H1 (cell line): Measurements from ENCODE around the gene FAM131A. TPM values are rescaled to one million over a fixed set of nuclear protein-coding genes. Genes with fewer than 3 reads are reported as not detected.

Source experiments
- CTCF ChIA-PET: fragments of 300-600 bp; sonication (Branson Sonifier 250); formaldehyde crosslinking; loops from one replicate; lab custom pipeline; 2021; ENCODE audit not compliant: partially characterized antibody; lab: Charles Lee
- POLR2A ChIA-PET: fragments of 300-600 bp; sonication (Branson Sonifier 250); formaldehyde crosslinking; loops from one replicate; lab custom pipeline; 2021; ENCODE audit warnings: inconsistent platforms; ENCODE audit not compliant: partially characterized antibody; lab: Charles Lee
- DNase-seq, 2 experiments: peaks; one replicate each; pipeline versions ENCODE4 v3.0.0 to v3.0.0-alpha.2; 2010 to 2022; ENCODE audit warnings: low spot score in 2 of 2, low read depth in 1 of 2, mixed read lengths in 1 of 2
- FAIRE-seq: peaks from 2 replicates; lab custom pipeline; 2011; peaks lifted over from hg19 to GRCh38; lab: Jason Lieb, UNC
- H2AFZ ChIP-seq: 2 replicates; pipeline ENCODE4 v1.8.1; 2012; ENCODE audit warnings: low read length, inconsistent platforms
- H2AK5ac ChIP-seq: 2 replicates; pipeline ENCODE4 v1.6.1; 2013; ENCODE audit warnings: low read depth, low read length
- H2BK120ac ChIP-seq: replicated peaks from 2 replicates; pipeline ENCODE3; 2013; ENCODE audit warnings: low read depth, low read length, inconsistent platforms
- H2BK12ac ChIP-seq: 2 replicates; pipeline ENCODE4 v1.6.1; 2013; ENCODE audit warnings: low read depth, low read length
- H2BK15ac ChIP-seq: 2 replicates; pipeline ENCODE4 v1.6.1; 2013; ENCODE audit warnings: low read length
- H2BK20ac ChIP-seq: 2 replicates; pipeline ENCODE4 v1.6.1; 2013; ENCODE audit warnings: low read length
- H2BK5ac ChIP-seq: 2 replicates; pipeline ENCODE4 v1.6.1; 2013; ENCODE audit warnings: low read depth, low read length
- H3K14ac ChIP-seq: 2 replicates; pipeline ENCODE4 v1.6.1; 2013; ENCODE audit warnings: inconsistent platforms; ENCODE audit not compliant: insufficient read length
- H3K18ac ChIP-seq: 2 replicates; pipeline ENCODE4 v1.6.1; 2013; ENCODE audit warnings: low read length; ENCODE audit errors: extremely low read depth
- H3K23ac ChIP-seq: 2 replicates; pipeline ENCODE4 v1.6.1; 2013; ENCODE audit warnings: inconsistent platforms; ENCODE audit not compliant: insufficient read length
- H3K23me2 ChIP-seq: 2 replicates; pipeline ENCODE4 v1.6.1; 2013; ENCODE audit warnings: low read depth, low read length
- H3K27ac ChIP-seq: 2 replicates; pipeline ENCODE4 v1.6.1; 2011; ENCODE audit warnings: low read depth, low read length, inconsistent platforms
- H3K27me3 ChIP-seq, 4 experiments: replicated peaks in 1 of 4; 1 replicate in 1 of 4; 2 replicates in 3 of 4; pipeline versions ENCODE4 v1.6.1 to v1.8.1; 2011 to 2013; ENCODE audit warnings: low read length in 3 of 4, mild to moderate bottlenecking in 3 of 4, inconsistent platforms in 2 of 4, mixed read lengths in 2 of 4, moderate library complexity in 1 of 4; ENCODE audit not compliant: control insufficient read depth in 3 of 4, insufficient read depth in 3 of 4; ENCODE audit errors: extremely low read depth in 1 of 4
- H3K36me3 ChIP-seq, 4 experiments: 2 replicates each; pipeline versions ENCODE4 v1.6.1 to v1.8.1; 2011 to 2013; ENCODE audit warnings: mild to moderate bottlenecking in 4 of 4, low read length in 3 of 4, moderate library complexity in 2 of 4, control low read depth in 1 of 4, inconsistent platforms in 1 of 4; ENCODE audit not compliant: insufficient read depth in 4 of 4, control insufficient read depth in 2 of 4
- H3K4ac ChIP-seq: replicated peaks from 2 replicates; pipeline ENCODE3; 2013; ENCODE audit warnings: low read length, low read depth, mixed read lengths, inconsistent platforms; ENCODE audit not compliant: insufficient read length
- H3K4me1 ChIP-seq, 4 experiments: replicated peaks in 1 of 4; 1 replicate in 1 of 4; 2 replicates in 3 of 4; pipeline versions ENCODE4 v1.6.1 to v1.8.1; 2011 to 2013; ENCODE audit warnings: low read length in 3 of 4, inconsistent platforms in 2 of 4, mixed read lengths in 1 of 4; ENCODE audit not compliant: insufficient read depth in 4 of 4, control insufficient read depth in 3 of 4
- H3K4me2 ChIP-seq, 2 experiments: 2 replicates each; pipeline versions ENCODE4 v1.6.1 to v1.8.1; 2011 to 2013; ENCODE audit warnings: low read depth in 2 of 2, low read length in 2 of 2, control low read depth in 1 of 2, inconsistent platforms in 1 of 2, mild to moderate bottlenecking in 1 of 2; ENCODE audit not compliant: insufficient read depth in 1 of 2
- H3K4me3 ChIP-seq, 4 experiments: fragments of 200-600, 300-600 bp in 1 of 4; sonication (generic), shearing (Covaris generic), sonication (Bioruptor Twin) in 1 of 4; 2 replicates each; pipeline versions ENCODE4 v1.5.1 to v1.8.1; 2011 to 2016; ENCODE audit warnings: low read length in 4 of 4, low read depth in 3 of 4, control low read depth in 2 of 4, inconsistent platforms in 2 of 4, mild to moderate bottlenecking in 2 of 4, mixed read lengths in 1 of 4, moderate library complexity in 1 of 4; ENCODE audit not compliant: insufficient read depth in 2 of 4; ENCODE audit errors: extremely low read depth in 1 of 4
- H3K56ac ChIP-seq: replicated peaks from 2 replicates; pipeline ENCODE3; 2013; ENCODE audit warnings: low read depth, mild to moderate bottlenecking, mixed read lengths, low read length, inconsistent platforms; ENCODE audit not compliant: insufficient read length
- H3K79me1 ChIP-seq: 2 replicates; pipeline ENCODE4 v1.6.1; 2013; ENCODE audit warnings: low read depth, low read length, control low read depth
- H3K79me2 ChIP-seq, 2 experiments: 2 replicates each; pipeline versions ENCODE4 v1.6.1 to v1.8.1; 2012 to 2013; ENCODE audit warnings: low read length in 2 of 2, mild to moderate bottlenecking in 2 of 2, inconsistent platforms in 1 of 2; ENCODE audit not compliant: insufficient read depth in 2 of 2, control insufficient read depth in 1 of 2
- H3K9ac ChIP-seq, 4 experiments: replicated peaks in 1 of 4; 1 replicate in 1 of 4; 2 replicates in 3 of 4; pipeline versions ENCODE4 v1.6.1 to v1.8.1; 2011 to 2013; ENCODE audit warnings: low read depth in 3 of 4, low read length in 3 of 4, control low read depth in 2 of 4, mild to moderate bottlenecking in 2 of 4, moderate library complexity in 2 of 4, inconsistent platforms in 1 of 4; ENCODE audit errors: extremely low read depth in 1 of 4
- H3K9me3 ChIP-seq, 2 experiments: 2 replicates each; pipeline versions ENCODE4 v1.6.1 to v1.8.1; 2012 to 2013; ENCODE audit warnings: mild to moderate bottlenecking in 2 of 2, moderate library complexity in 2 of 2, control low read depth in 1 of 2, inconsistent platforms in 1 of 2, low read depth in 1 of 2, low read length in 1 of 2, mixed read lengths in 1 of 2; ENCODE audit not compliant: insufficient read depth in 2 of 2
- H4K20me1 ChIP-seq, 2 experiments: replicated peaks in 1 of 2; 2 replicates each; pipeline versions ENCODE3 to v1.8.1; 2011 to 2013; ENCODE audit warnings: inconsistent platforms in 2 of 2, low read length in 2 of 2, mild to moderate bottlenecking in 1 of 2; ENCODE audit not compliant: insufficient read depth in 2 of 2, control insufficient read depth in 1 of 2
- H4K5ac ChIP-seq: 2 replicates; pipeline ENCODE4 v1.6.1; 2013; ENCODE audit warnings: low read length, low read depth, mixed read lengths, inconsistent platforms; ENCODE audit not compliant: insufficient read length
- H4K8ac ChIP-seq: 2 replicates; pipeline ENCODE4 v1.8.0; 2013; ENCODE audit warnings: mild to moderate bottlenecking, moderate library complexity, low read length, inconsistent platforms; ENCODE audit not compliant: insufficient read depth; ENCODE audit errors: extremely low read depth
- H4K91ac ChIP-seq: replicated peaks from 2 replicates; pipeline ENCODE3; 2013; ENCODE audit warnings: low read length, mixed read lengths, inconsistent platforms; ENCODE audit not compliant: insufficient read length
- MAFK ChIP-seq: IDR thresholded peaks from 2 replicates; pipeline ENCODE4 v1.6.1; 2012; ENCODE audit warnings: low read depth, mild to moderate bottlenecking, improper control_type of control experiment, low read length
- WGBS, 2 experiments: shearing (Covaris generic) in 1 of 2; methylation state at CpG; one replicate each; pipeline versions ENCODE4 v1.1.6 to v1.1.7; 2013 to 2015; ENCODE audit warnings: low lambda C conversion rate in 2 of 2, mixed read lengths in 2 of 2, inconsistent platforms in 1 of 2, low coverage in 1 of 2, missing lambda C conversion rate in 1 of 2; ENCODE audit not compliant: insufficient replicate concordance in 2 of 2, insufficient coverage in 1 of 2, insufficient read length in 1 of 2; ENCODE audit errors: extremely low coverage in 1 of 2, missing lambda C conversion rate in 1 of 2; 5-methylcytosine and 5-hydroxymethylcytosine counted together
- polyA plus RNA-seq, 7 experiments: library from polyadenylated mRNA; depleted of rRNA in 3 of 7; stranded (reverse) in 5 of 7; unstranded in 2 of 7; fragments of >200 nt in 5 of 7; fragments of 200-250 nt in 2 of 7; gene quantifications; 1 replicate in 5 of 7; 2 replicates in 1 of 7; 4 replicates in 1 of 7; pipeline versions ENCODE4 v1.2.1 to v1.2.3, GENCODE V29; 2011 to 2013; ENCODE audit warnings: missing spikeins in 2 of 7, mixed read lengths in 2 of 7
- total RNA-seq: library from RNA; stranded (reverse); fragmentation: NEBNext Ultra II Directional; extraction: Animal tissue kit (Norgen Biotek cat#: 25700); gene quantifications from 2 replicates; pipeline ENCODE4 v1.2.1, GENCODE V29; 2021
- TF ChIP-seq, protein P1 (sequence below): IDR thresholded peaks from 2 replicates; pipeline ENCODE4 v1.6.1; 2012; ENCODE audit warnings: low read length, inconsistent platforms

Gene FAM131A
- total and polyA plus RNA-seq, 2 of the 8 experiments (the other 6 are each of a cell fraction or from before 2014, with no cell fraction given), result 16.0 to 21.9 TPM

- WGBS, 2 experiments, result 80% methylated on average over 4 of the region's 4 CpGs; no CpG with 5 or more reads in 1 of the 2 experiments
- Histone ChIP-seq H3K23me2 (peaks cover 14% of the 10 kb centered on the region), H4K20me1 (peaks cover 20 to 38% of the 10 kb centered on the region in 2 experiments), H3K23ac (no peak overlapping the region), H2BK20ac (no peak overlapping the region), H2BK12ac (no peak overlapping the region), H3K36me3 (peaks cover 29 to 46% (median 42%) of the 10 kb centered on the region in 4 experiments), H3K79me2 (0 out of 4 replicates have a peak, but pooled peaks cover 0 to 2% of the 10 kb centered on the region in 2 experiments), H3K9ac (peak overlapping the region in 3 of 4 experiments; percentile 44 to 87 (median 84); a peak in 5 of 7 replicates)
- POLR2A ChIA-PET, result interaction anchor here (0.7 to 1.3 kb wide), 13 partner anchors 9 to 318 kb away, joined by 3 to 12 read pairs (median 4); partner anchors contain the start of gene ABCC5
- no peak for DNase-seq
- TF ChIP-seq MAFK, result no peak
- TF ChIP-seq, protein P1, sequence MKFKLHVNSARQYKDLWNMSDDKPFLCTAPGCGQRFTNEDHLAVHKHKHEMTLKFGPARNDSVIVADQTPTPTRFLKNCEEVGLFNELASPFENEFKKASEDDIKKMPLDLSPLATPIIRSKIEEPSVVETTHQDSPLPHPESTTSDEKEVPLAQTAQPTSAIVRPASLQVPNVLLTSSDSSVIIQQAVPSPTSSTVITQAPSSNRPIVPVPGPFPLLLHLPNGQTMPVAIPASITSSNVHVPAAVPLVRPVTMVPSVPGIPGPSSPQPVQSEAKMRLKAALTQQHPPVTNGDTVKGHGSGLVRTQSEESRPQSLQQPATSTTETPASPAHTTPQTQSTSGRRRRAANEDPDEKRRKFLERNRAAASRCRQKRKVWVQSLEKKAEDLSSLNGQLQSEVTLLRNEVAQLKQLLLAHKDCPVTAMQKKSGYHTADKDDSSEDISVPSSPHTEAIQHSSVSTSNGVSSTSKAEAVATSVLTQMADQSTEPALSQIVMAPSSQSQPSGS, result peak; percentile 36; the same call in 1 of the 2 replicates
- TF ChIP-seq, all 59 proteins: peak for 1
- H3K9me3 ChIP-seq, result no peaks in the 10 kb centered on the region
- H3K4ac ChIP-seq, result no peak overlapping the region
- peak overlapping the region; percentile 91 to 98 for H3K4me2 ChIP-seq
- peak overlapping the region; percentile 76 to 83 (median 80); a peak in 5 of 8 replicates for H3K4me3 ChIP-seq
- no peak overlapping the region for H4K91ac ChIP-seq
- H3K27ac ChIP-seq, result peak overlapping the region; percentile 56
- H2AFZ ChIP-seq, result no peak overlapping the region
- H2AK5ac ChIP-seq, result no peak overlapping the region
- H3K18ac ChIP-seq, result no peak overlapping the region
- no peak overlapping the region for H3K14ac ChIP-seq
- peaks cover 11% of the 10 kb centered on the region for H3K79me1 ChIP-seq
- H4K5ac ChIP-seq, result no peak overlapping the region
- no peak overlapping the region for H2BK15ac ChIP-seq
- H3K4me1 ChIP-seq, result peaks cover 5 to 27% (median 18%) of the 10 kb centered on the region in 4 experiments
- H2BK120ac ChIP-seq, result no peak overlapping the region
- H2BK5ac ChIP-seq, result peak overlapping the region; percentile 9; the same call in 1 of the 2 replicates
- H3K56ac ChIP-seq, result no peak overlapping the region
- no peaks in the 10 kb centered on the region for H3K27me3 ChIP-seq
- FAIRE-seq, result no peak
- CTCF ChIA-PET, result interaction anchor here (0.9 to 1.0 kb wide), 2 partner anchors 9 to 18 kb away, joined by 3 to 4 read pairs; no protein-coding TSS in a partner anchor
- no peak overlapping the region for H4K8ac ChIP-seq
Measured at GRCh38 chr3:184335291-184335660, 2.1 kb upstream of the FAM131A start.
